NCI-H2196 (cell line): ENCODE data around the gene EYA2.
"Not testable (repeated sequence)": the region's sequence is repeated elsewhere in the genome, so short reads cannot be mapped to it uniquely, and the experiment has no call there.

Source experiments
- DNase-seq: peaks from one replicate; lab custom pipeline; 2025; ENCODE audit not compliant: unreplicated experiment; lab: John Stamatoyannopoulos, UW

The EYA2 gene

GRCh38 chr20:47195573-47195972, 300.9 kb downstream of the EYA2 start:
- no peak for DNase-seq

GRCh38 chr20:47196091-47197081, 301.7 kb downstream of the EYA2 start:
- peak; percentile 76 for DNase-seq

GRCh38 chr20:47198254-47198671, 303.6 kb downstream of the EYA2 start:
- no peak for DNase-seq

GRCh38 chr20:47198996-47199552, 304.4 kb downstream of the EYA2 start:
- DNase-seq = no peak

GRCh38 chr20:47201074-47201730, 306.6 kb downstream of the EYA2 start:
- DNase-seq = no peak

GRCh38 chr20:47202733-47203667, 308.4 kb downstream of the EYA2 start:
- no peak for DNase-seq

GRCh38 chr20:47204008-47204849, 309.6 kb downstream of the EYA2 start:
- no peak for DNase-seq

- not testable (repeated sequence) for DNase-seq
Observed at GRCh38 chr20:47204850-47205122, 310.1 kb downstream of the EYA2 start.

- DNase-seq = peak; percentile 68
Observed at GRCh38 chr20:47205577-47206123, 311.0 kb downstream of the EYA2 start.

- DNase-seq = not testable (repeated sequence)
Observed at GRCh38 chr20:47206552-47206951, 311.9 kb downstream of the EYA2 start.

GRCh38 chr20:47206962-47207641, 312.5 kb downstream of the EYA2 start:
- no peak for DNase-seq

- DNase-seq = no peak
Observed at GRCh38 chr20:47208534-47209174, 314.0 kb downstream of the EYA2 start.

GRCh38 chr20:47209982-47210381, 315.3 kb downstream of the EYA2 start:
- DNase-seq = no peak

GRCh38 chr20:47210470-47210869, 315.8 kb downstream of the EYA2 start:
- no peak for DNase-seq

GRCh38 chr20:47211036-47211435, 316.4 kb downstream of the EYA2 start:
- no peak for DNase-seq

- DNase-seq = no peak
Observed at GRCh38 chr20:47212606-47213207, 318.1 kb downstream of the EYA2 start.

- no peak for DNase-seq
Observed at GRCh38 chr20:47213966-47214365, 319.3 kb downstream of the EYA2 start.

- no peak for DNase-seq
Observed at GRCh38 chr20:47215653-47216397, 321.2 kb downstream of the EYA2 start.
